Measurements from ENCODE around the gene PRXL2C.

PRXL2C gene

GRCh38 chr9:96651626-96652025 lies 3.5 kb downstream of the PRXL2C start:
- H3K4me1 ChIP-seq (ENCODE audit: low read length): peaks cover 4% of the 10 kb centered on the region
- no peak overlapping the region for H2AFZ ChIP-seq (ENCODE audit: low read depth, low read length)
- H3K36me3 ChIP-seq (replicated peaks; ENCODE audit: low read depth, low read length): no peaks in the 10 kb centered on the region
- no peak for TF ChIP-seq EZH2phosphoT487 (IDR thresholded peaks at IDR 0.05; ENCODE audit: low read depth)
- TF ChIP-seq, protein P1, sequence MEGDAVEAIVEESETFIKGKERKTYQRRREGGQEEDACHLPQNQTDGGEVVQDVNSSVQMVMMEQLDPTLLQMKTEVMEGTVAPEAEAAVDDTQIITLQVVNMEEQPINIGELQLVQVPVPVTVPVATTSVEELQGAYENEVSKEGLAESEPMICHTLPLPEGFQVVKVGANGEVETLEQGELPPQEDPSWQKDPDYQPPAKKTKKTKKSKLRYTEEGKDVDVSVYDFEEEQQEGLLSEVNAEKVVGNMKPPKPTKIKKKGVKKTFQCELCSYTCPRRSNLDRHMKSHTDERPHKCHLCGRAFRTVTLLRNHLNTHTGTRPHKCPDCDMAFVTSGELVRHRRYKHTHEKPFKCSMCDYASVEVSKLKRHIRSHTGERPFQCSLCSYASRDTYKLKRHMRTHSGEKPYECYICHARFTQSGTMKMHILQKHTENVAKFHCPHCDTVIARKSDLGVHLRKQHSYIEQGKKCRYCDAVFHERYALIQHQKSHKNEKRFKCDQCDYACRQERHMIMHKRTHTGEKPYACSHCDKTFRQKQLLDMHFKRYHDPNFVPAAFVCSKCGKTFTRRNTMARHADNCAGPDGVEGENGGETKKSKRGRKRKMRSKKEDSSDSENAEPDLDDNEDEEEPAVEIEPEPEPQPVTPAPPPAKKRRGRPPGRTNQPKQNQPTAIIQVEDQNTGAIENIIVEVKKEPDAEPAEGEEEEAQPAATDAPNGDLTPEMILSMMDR (IDR thresholded peaks at IDR 0.05; ENCODE audit: low read depth, low read length): peak; percentile 69
- no peaks in the 10 kb centered on the region for H3K79me2 ChIP-seq (ENCODE audit: low read length)
- H4K20me1 ChIP-seq (ENCODE audit: insufficient read depth, low read length): no peaks in the 10 kb centered on the region
- no peak overlapping the region for H3K27ac ChIP-seq (ENCODE audit: low read length)
- no peaks in the 10 kb centered on the region for H3K9me3 ChIP-seq (ENCODE audit: insufficient read depth, low read length)
- no peak overlapping the region for H3K4me3 ChIP-seq (ENCODE audit: low read length)
- H3K27me3 ChIP-seq (ENCODE audit: low read depth, low read length): no peaks in the 10 kb centered on the region
- no peak overlapping the region for H3K4me2 ChIP-seq (ENCODE audit: low read length)
- no peak overlapping the region for H3K9ac ChIP-seq (ENCODE audit: low read length)

DNA sequence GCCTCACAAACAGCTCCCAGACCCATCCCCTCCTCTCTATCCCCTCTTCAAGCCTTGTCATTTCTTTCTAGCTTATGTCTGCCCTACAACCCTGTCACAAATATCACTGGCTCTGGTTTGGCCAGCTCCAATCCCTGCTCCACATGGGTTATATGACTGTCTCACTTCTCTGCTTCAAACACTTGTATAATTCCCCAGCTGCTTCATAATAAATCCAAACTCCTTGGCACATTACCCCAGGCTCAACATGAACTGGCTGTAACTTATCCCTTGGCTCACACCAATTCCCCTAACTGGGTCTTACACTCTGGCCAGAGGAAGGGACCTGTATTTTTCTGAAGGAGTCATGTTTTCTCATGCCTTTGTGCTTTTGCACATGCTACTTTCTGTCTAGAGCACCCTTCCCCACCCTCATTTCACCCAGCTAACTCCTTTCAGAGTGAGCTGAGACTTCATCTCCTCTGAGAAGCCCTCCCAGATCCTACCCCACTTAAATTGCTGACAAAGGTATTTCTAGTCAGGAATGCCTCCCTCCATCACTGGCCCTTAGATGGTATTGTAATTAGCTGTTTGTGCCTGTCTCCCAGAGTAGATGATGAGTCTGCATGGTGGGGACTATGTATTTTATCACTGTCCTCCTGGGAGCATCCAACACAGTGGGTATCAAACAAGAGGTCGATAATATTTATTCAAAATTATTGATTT lies 5.3 kb downstream of the PRXL2C start:
- no peaks in the 10 kb centered on the region for H3K27me3 ChIP-seq (ENCODE audit: low read depth, low read length)
- no peak overlapping the region for H3K4me2 ChIP-seq (ENCODE audit: low read length)
- no peak overlapping the region for H3K4me3 ChIP-seq (ENCODE audit: low read length)
- H4K20me1 ChIP-seq (ENCODE audit: insufficient read depth, low read length): no peaks in the 10 kb centered on the region
- no peaks in the 10 kb centered on the region for H3K79me2 ChIP-seq (ENCODE audit: low read length)
- TF ChIP-seq, protein P1 (IDR thresholded peaks at IDR 0.05; ENCODE audit: low read depth, low read length): no peak
- TF ChIP-seq EZH2phosphoT487 (IDR thresholded peaks at IDR 0.05; ENCODE audit: low read depth): no peak
- no peaks in the 10 kb centered on the region for H3K36me3 ChIP-seq (replicated peaks; ENCODE audit: low read depth, low read length)
- no peak overlapping the region for H3K9ac ChIP-seq (ENCODE audit: low read length)
- H3K9me3 ChIP-seq (ENCODE audit: insufficient read depth, low read length): no peaks in the 10 kb centered on the region
- H2AFZ ChIP-seq (ENCODE audit: low read depth, low read length): no peak overlapping the region
- H3K4me1 ChIP-seq (ENCODE audit: low read length): peaks cover 6% of the 10 kb centered on the region
- no peak overlapping the region for H3K27ac ChIP-seq (ENCODE audit: low read length)

DNA sequence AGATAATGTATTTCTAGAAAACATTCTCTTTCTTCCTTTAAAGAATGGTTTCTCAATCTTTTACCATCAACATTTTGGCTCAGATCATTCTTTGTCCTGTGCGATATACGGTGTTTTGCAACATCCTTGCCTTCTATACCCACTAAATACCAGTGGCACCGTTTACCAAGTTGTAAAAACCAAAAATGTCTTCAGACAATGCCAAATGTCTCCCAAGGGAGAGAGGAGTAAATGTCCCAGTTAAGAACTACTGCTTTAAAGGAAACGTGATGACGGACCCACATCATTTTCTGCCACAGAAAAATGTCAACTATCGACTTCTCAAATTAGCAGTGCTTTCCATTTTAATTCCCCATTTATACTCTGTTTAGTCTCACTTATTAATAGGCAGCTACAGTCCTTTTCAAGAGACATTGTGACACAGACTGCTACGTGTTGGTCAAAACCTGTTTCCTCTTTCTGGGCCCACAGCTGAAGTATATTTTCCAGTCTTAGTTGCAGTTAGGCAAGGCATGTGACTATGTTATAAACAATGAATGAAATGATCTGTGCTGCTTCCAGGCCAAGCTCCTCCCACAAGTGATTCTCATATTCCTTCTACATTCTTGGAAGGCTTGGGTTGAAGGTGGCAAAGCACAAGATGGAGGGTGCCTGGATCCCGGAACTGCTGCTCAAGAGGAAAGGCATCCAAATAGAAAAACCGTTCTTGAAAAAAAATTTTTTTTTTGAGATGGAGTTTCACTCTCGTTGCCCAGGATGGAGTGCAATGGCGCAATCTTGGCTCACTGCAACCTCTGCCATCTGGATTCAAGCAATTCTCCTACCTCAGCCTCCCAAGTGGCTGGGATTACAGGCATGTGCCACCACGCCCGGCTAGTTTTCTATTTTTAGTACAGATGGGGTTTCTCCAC lies 8.8 kb downstream of the PRXL2C start:
- no peak for TF ChIP-seq EZH2phosphoT487 (IDR thresholded peaks at IDR 0.05; ENCODE audit: low read depth)
- TF ChIP-seq, protein P1 (IDR thresholded peaks at IDR 0.05; ENCODE audit: low read depth, low read length): no peak
- Histone ChIP-seq H2AFZ (ENCODE audit: low read depth, low read length) (no peak overlapping the region), H3K4me3 (ENCODE audit: low read length) (no peak overlapping the region), H3K79me2 (ENCODE audit: low read length) (no peaks in the 10 kb centered on the region), H4K20me1 (ENCODE audit: insufficient read depth, low read length) (no peaks in the 10 kb centered on the region), H3K9ac (ENCODE audit: low read length) (no peak overlapping the region), H3K9me3 (ENCODE audit: insufficient read depth, low read length) (no peaks in the 10 kb centered on the region), H3K36me3 (replicated peaks; ENCODE audit: low read depth, low read length) (no peaks in the 10 kb centered on the region), H3K4me1 (ENCODE audit: low read length) (peaks cover 6% of the 10 kb centered on the region), H3K27me3 (ENCODE audit: low read depth, low read length) (no peaks in the 10 kb centered on the region), H3K4me2 (ENCODE audit: low read length) (no peak overlapping the region), H3K27ac (ENCODE audit: low read length) (no peak overlapping the region)

DNA sequence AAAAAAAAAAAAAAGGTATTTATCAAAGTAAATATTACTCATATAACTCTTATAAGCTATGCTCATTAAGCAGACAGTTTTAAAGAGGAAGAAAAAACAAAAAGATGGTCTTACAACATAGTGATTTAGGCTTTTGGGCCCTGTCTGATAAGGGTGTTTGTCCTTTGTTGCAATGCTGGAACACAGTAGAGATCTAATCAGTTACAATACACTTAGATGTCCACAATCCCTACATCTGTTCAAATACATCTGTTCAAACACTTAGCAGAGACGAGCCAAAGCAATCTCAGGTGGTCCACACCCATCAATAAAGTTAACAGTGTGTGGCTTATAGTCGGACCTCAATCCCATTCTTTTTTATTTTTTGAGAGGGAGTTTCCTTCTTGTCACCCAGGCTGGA lies 11.0 kb downstream of the PRXL2C start:
- Histone ChIP-seq H2AFZ (ENCODE audit: low read depth, low read length) (no peak overlapping the region), H3K9me3 (ENCODE audit: insufficient read depth, low read length) (no peaks in the 10 kb centered on the region), H3K4me3 (ENCODE audit: low read length) (no peak overlapping the region), H3K79me2 (ENCODE audit: low read length) (no peaks in the 10 kb centered on the region), H3K27ac (ENCODE audit: low read length) (no peak overlapping the region), H3K4me2 (ENCODE audit: low read length) (no peak overlapping the region), H4K20me1 (ENCODE audit: insufficient read depth, low read length) (no peaks in the 10 kb centered on the region), H3K27me3 (ENCODE audit: low read depth, low read length) (no peaks in the 10 kb centered on the region), H3K4me1 (ENCODE audit: low read length) (peaks cover 6% of the 10 kb centered on the region), H3K36me3 (replicated peaks; ENCODE audit: low read depth, low read length) (no peaks in the 10 kb centered on the region), H3K9ac (ENCODE audit: low read length) (no peak overlapping the region)
- TF ChIP-seq EZH2phosphoT487 (IDR thresholded peaks at IDR 0.05; ENCODE audit: low read depth): no peak
- TF ChIP-seq, protein P1 (IDR thresholded peaks at IDR 0.05; ENCODE audit: low read depth, low read length): no peak
